ENCODE data around the gene FCHSD2.

The FCHSD2 gene

DNA sequence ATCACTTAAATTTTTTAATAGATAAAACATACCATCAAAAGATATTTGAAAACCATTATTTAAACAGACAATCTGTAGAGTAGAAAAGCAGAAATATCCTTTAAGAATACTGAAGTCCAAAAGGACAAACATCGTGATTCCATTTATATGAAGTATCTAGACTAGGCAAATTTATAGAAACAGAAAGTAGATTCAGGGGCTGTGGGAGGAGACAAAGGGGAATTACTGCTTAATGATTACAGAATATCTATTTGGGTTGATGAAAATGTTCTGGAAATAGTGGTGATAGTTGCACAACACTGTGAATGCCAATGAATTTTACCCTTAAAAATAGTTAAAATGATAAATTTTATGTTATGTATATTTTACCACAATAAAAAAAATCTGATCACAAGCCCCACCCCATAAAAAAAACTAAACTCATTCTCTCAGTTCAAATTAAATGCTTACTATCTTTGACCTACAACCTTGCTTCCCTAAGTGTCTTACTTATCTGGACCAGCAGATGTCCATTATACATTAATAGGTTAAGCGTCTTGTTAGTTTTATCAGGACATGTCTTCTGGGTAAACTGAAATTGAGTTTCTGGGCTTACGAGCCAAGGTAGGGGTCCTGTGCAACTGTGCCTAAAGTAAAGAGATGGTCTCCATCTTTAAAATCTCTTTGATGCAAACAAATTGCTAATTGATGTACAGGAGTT is 86.3 kb downstream of the FCHSD2 start:
- Histone ChIP-seq H3K27ac (ENCODE audit: extremely low read depth, low read depth, low read length) (no peak overlapping the region), H3K36me3 (ENCODE audit: control insufficient read depth in 2 of 2, insufficient read depth in 1 of 2, low read length in 2 of 2) (no peaks in the 10 kb centered on the region), H3K4me3 (ENCODE audit: low read depth, low read length) (no peak overlapping the region), H3K9me3 (ENCODE audit: control insufficient read depth, insufficient read depth, low read depth, low read length) (no peaks in the 10 kb centered on the region), H3K4me1 (ENCODE audit: control insufficient read depth, insufficient read depth, low read length) (no peaks in the 10 kb centered on the region)
- ChIA-PET CTCF (no interaction called here), POLR2A (no interaction called here)
- no peak for TF ChIP-seq ZNF707 (tag by site-specific recombination; IDR thresholded peaks at IDR 0.05)
- TF ChIP-seq, protein P1, sequence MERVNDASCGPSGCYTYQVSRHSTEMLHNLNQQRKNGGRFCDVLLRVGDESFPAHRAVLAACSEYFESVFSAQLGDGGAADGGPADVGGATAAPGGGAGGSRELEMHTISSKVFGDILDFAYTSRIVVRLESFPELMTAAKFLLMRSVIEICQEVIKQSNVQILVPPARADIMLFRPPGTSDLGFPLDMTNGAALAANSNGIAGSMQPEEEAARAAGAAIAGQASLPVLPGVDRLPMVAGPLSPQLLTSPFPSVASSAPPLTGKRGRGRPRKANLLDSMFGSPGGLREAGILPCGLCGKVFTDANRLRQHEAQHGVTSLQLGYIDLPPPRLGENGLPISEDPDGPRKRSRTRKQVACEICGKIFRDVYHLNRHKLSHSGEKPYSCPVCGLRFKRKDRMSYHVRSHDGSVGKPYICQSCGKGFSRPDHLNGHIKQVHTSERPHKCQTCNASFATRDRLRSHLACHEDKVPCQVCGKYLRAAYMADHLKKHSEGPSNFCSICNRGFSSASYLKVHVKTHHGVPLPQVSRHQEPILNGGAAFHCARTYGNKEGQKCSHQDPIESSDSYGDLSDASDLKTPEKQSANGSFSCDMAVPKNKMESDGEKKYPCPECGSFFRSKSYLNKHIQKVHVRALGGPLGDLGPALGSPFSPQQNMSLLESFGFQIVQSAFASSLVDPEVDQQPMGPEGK (tag by site-specific recombination; IDR thresholded peaks at IDR 0.05), result no peak
- TF ChIP-seq, protein P2, sequence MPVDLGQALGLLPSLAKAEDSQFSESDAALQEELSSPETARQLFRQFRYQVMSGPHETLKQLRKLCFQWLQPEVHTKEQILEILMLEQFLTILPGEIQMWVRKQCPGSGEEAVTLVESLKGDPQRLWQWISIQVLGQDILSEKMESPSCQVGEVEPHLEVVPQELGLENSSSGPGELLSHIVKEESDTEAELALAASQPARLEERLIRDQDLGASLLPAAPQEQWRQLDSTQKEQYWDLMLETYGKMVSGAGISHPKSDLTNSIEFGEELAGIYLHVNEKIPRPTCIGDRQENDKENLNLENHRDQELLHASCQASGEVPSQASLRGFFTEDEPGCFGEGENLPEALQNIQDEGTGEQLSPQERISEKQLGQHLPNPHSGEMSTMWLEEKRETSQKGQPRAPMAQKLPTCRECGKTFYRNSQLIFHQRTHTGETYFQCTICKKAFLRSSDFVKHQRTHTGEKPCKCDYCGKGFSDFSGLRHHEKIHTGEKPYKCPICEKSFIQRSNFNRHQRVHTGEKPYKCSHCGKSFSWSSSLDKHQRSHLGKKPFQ (tag by site-specific recombination; IDR thresholded peaks at IDR 0.05), result no peak
- TF ChIP-seq ZNF10 (tag by site-specific recombination; IDR thresholded peaks at IDR 0.05), result no peak
- TF ChIP-seq ZNF324 (tag by site-specific recombination; IDR thresholded peaks at IDR 0.05), result no peak
- TF ChIP-seq IKZF3 (tag by site-specific recombination; IDR thresholded peaks at IDR 0.05), result no peak
- no peak for TF ChIP-seq ZBTB7A (tag by site-specific recombination; IDR thresholded peaks at IDR 0.05; ENCODE audit: low read depth)
- TF ChIP-seq, protein P3, sequence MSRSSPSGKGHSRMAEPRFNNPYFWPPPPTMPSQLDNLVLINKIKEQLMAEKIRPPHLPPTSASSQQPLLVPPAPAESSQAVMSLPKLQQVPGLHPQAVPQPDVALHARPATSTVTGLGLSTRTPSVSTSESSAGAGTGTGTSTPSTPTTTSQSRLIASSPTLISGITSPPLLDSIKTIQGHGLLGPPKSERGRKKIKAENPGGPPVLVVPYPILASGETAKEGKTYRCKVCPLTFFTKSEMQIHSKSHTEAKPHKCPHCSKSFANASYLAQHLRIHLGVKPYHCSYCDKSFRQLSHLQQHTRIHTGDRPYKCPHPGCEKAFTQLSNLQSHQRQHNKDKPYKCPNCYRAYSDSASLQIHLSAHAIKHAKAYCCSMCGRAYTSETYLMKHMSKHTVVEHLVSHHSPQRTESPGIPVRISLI (tag by site-specific recombination; IDR thresholded peaks at IDR 0.05), result no peak
- no peak for TF ChIP-seq ZNF302 (tag by site-specific recombination; IDR thresholded peaks at IDR 0.05; ENCODE audit: low read depth)
- no peak for TF ChIP-seq ZNF701 (tag by site-specific recombination; IDR thresholded peaks at IDR 0.05)
- no peak for TF ChIP-seq ZNF660 (tag by site-specific recombination; IDR thresholded peaks at IDR 0.05)
- no peak for TF ChIP-seq ZNF174 (tag by site-specific recombination; IDR thresholded peaks at IDR 0.05)
- no peak for TF ChIP-seq ZNF157 (tag by site-specific recombination; IDR thresholded peaks at IDR 0.05)
- no peak for TF ChIP-seq ZNF23 (tag by site-specific recombination; IDR thresholded peaks at IDR 0.05; ENCODE audit: borderline replicate concordance)

DNA sequence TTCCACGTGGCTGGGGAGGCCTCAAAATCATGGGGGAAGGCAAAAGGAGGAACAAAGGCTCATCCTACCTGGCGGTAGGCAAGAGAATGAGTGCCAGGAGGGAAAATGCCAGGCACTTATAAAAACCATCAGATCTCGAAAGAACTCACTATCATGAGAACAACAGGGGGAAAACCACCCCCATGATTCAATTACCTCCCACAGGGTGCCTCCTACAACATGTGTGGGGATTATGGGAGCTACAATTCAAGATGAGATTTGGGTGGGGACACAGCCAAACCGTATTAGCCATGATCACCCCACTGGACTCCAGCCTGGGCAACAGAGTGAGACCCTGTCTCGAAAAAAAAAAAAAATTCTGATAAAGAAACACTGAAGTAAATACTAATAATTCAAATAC is 87.1 kb downstream of the FCHSD2 start:
- TF ChIP-seq, protein P4, sequence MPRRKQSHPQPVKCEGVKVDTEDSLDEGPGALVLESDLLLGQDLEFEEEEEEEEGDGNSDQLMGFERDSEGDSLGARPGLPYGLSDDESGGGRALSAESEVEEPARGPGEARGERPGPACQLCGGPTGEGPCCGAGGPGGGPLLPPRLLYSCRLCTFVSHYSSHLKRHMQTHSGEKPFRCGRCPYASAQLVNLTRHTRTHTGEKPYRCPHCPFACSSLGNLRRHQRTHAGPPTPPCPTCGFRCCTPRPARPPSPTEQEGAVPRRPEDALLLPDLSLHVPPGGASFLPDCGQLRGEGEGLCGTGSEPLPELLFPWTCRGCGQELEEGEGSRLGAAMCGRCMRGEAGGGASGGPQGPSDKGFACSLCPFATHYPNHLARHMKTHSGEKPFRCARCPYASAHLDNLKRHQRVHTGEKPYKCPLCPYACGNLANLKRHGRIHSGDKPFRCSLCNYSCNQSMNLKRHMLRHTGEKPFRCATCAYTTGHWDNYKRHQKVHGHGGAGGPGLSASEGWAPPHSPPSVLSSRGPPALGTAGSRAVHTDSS (tag by site-specific recombination; IDR thresholded peaks at IDR 0.05), result no peak
- TF ChIP-seq SCRT2 (tag by site-specific recombination; IDR thresholded peaks at IDR 0.05) (no peak), ZNF140 (tag by site-specific recombination; IDR thresholded peaks at IDR 0.05) (no peak), ZNF660 (tag by site-specific recombination; IDR thresholded peaks at IDR 0.05) (no peak), ZFP69B (tag by site-specific recombination; IDR thresholded peaks at IDR 0.05) (no peak)
- TF ChIP-seq, protein P5, sequence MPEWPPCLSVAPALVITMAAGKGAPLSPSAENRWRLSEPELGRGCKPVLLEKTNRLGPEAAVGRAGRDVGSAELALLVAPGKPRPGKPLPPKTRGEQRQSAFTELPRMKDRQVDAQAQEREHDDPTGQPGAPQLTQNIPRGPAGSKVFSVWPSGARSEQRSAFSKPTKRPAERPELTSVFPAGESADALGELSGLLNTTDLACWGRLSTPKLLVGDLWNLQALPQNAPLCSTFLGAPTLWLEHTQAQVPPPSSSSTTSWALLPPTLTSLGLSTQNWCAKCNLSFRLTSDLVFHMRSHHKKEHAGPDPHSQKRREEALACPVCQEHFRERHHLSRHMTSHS (tag by site-specific recombination; IDR thresholded peaks at IDR 0.05), result no peak
- TF ChIP-seq, protein P6, sequence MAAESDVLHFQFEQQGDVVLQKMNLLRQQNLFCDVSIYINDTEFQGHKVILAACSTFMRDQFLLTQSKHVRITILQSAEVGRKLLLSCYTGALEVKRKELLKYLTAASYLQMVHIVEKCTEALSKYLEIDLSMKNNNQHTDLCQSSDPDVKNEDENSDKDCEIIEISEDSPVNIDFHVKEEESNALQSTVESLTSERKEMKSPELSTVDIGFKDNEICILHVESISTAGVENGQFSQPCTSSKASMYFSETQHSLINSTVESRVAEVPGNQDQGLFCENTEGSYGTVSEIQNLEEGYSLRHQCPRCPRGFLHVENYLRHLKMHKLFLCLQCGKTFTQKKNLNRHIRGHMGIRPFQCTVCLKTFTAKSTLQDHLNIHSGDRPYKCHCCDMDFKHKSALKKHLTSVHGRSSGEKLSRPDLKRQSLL (tag by site-specific recombination; IDR thresholded peaks at IDR 0.05), result no peak
- H3K4me1 ChIP-seq (ENCODE audit: control insufficient read depth, insufficient read depth, low read length), result no peaks in the 10 kb centered on the region
- ChIA-PET CTCF (no interaction called here), POLR2A (no interaction called here)
- H3K36me3 ChIP-seq (ENCODE audit: control insufficient read depth in 2 of 2, insufficient read depth in 1 of 2, low read length in 2 of 2), result no peaks in the 10 kb centered on the region
- H3K27ac ChIP-seq (ENCODE audit: extremely low read depth, low read depth, low read length), result no peak overlapping the region
- no peaks in the 10 kb centered on the region for H3K9me3 ChIP-seq (ENCODE audit: control insufficient read depth, insufficient read depth, low read depth, low read length)
- no peak overlapping the region for H3K4me3 ChIP-seq (ENCODE audit: low read depth, low read length)

Measured in HEK293 (cell line).